H1 (cell line): ENCODE data around the gene JAKMIP1. TPM values are rescaled to one million over a fixed set of nuclear protein-coding genes. Genes with fewer than 3 reads are reported as not detected.

Source experiments
- CTCF ChIA-PET: fragments of 300-600 bp; sonication (Branson Sonifier 250); formaldehyde crosslinking; loops from one replicate; lab custom pipeline; 2021; ENCODE audit not compliant: partially characterized antibody; lab: Charles Lee
- POLR2A ChIA-PET: fragments of 300-600 bp; sonication (Branson Sonifier 250); formaldehyde crosslinking; loops from one replicate; lab custom pipeline; 2021; ENCODE audit warnings: inconsistent platforms; ENCODE audit not compliant: partially characterized antibody; lab: Charles Lee
- DNase-seq, 2 experiments: peaks; one replicate each; pipeline versions ENCODE4 v3.0.0 to v3.0.0-alpha.2; 2010 to 2022; ENCODE audit warnings: low spot score in 2 of 2, low read depth in 1 of 2, mixed read lengths in 1 of 2
- FAIRE-seq: peaks from 2 replicates; lab custom pipeline; 2011; peaks lifted over from hg19 to GRCh38; lab: Jason Lieb, UNC
- H2AFZ ChIP-seq: 2 replicates; pipeline ENCODE4 v1.8.1; 2012; ENCODE audit warnings: low read length, inconsistent platforms
- H2AK5ac ChIP-seq: 2 replicates; pipeline ENCODE4 v1.6.1; 2013; ENCODE audit warnings: low read depth, low read length
- H2BK120ac ChIP-seq: replicated peaks from 2 replicates; pipeline ENCODE3; 2013; ENCODE audit warnings: low read depth, low read length, inconsistent platforms
- H2BK12ac ChIP-seq: 2 replicates; pipeline ENCODE4 v1.6.1; 2013; ENCODE audit warnings: low read depth, low read length
- H2BK15ac ChIP-seq: 2 replicates; pipeline ENCODE4 v1.6.1; 2013; ENCODE audit warnings: low read length
- H2BK20ac ChIP-seq: 2 replicates; pipeline ENCODE4 v1.6.1; 2013; ENCODE audit warnings: low read length
- H2BK5ac ChIP-seq: 2 replicates; pipeline ENCODE4 v1.6.1; 2013; ENCODE audit warnings: low read depth, low read length
- H3K14ac ChIP-seq: 2 replicates; pipeline ENCODE4 v1.6.1; 2013; ENCODE audit warnings: inconsistent platforms; ENCODE audit not compliant: insufficient read length
- H3K18ac ChIP-seq: 2 replicates; pipeline ENCODE4 v1.6.1; 2013; ENCODE audit warnings: low read length; ENCODE audit errors: extremely low read depth
- H3K23ac ChIP-seq: 2 replicates; pipeline ENCODE4 v1.6.1; 2013; ENCODE audit warnings: inconsistent platforms; ENCODE audit not compliant: insufficient read length
- H3K23me2 ChIP-seq: 2 replicates; pipeline ENCODE4 v1.6.1; 2013; ENCODE audit warnings: low read depth, low read length
- H3K27ac ChIP-seq: 2 replicates; pipeline ENCODE4 v1.6.1; 2011; ENCODE audit warnings: low read depth, low read length, inconsistent platforms
- H3K27me3 ChIP-seq, 4 experiments: replicated peaks in 1 of 4; 1 replicate in 1 of 4; 2 replicates in 3 of 4; pipeline versions ENCODE4 v1.6.1 to v1.8.1; 2011 to 2013; ENCODE audit warnings: low read length in 3 of 4, mild to moderate bottlenecking in 3 of 4, inconsistent platforms in 2 of 4, mixed read lengths in 2 of 4, moderate library complexity in 1 of 4; ENCODE audit not compliant: control insufficient read depth in 3 of 4, insufficient read depth in 3 of 4; ENCODE audit errors: extremely low read depth in 1 of 4
- H3K36me3 ChIP-seq, 4 experiments: 2 replicates each; pipeline versions ENCODE4 v1.6.1 to v1.8.1; 2011 to 2013; ENCODE audit warnings: mild to moderate bottlenecking in 4 of 4, low read length in 3 of 4, moderate library complexity in 2 of 4, control low read depth in 1 of 4, inconsistent platforms in 1 of 4; ENCODE audit not compliant: insufficient read depth in 4 of 4, control insufficient read depth in 2 of 4
- H3K4ac ChIP-seq: replicated peaks from 2 replicates; pipeline ENCODE3; 2013; ENCODE audit warnings: low read length, low read depth, mixed read lengths, inconsistent platforms; ENCODE audit not compliant: insufficient read length
- H3K4me1 ChIP-seq, 4 experiments: replicated peaks in 1 of 4; 1 replicate in 1 of 4; 2 replicates in 3 of 4; pipeline versions ENCODE4 v1.6.1 to v1.8.1; 2011 to 2013; ENCODE audit warnings: low read length in 3 of 4, inconsistent platforms in 2 of 4, mixed read lengths in 1 of 4; ENCODE audit not compliant: insufficient read depth in 4 of 4, control insufficient read depth in 3 of 4
- H3K4me2 ChIP-seq, 2 experiments: 2 replicates each; pipeline versions ENCODE4 v1.6.1 to v1.8.1; 2011 to 2013; ENCODE audit warnings: low read depth in 2 of 2, low read length in 2 of 2, control low read depth in 1 of 2, inconsistent platforms in 1 of 2, mild to moderate bottlenecking in 1 of 2; ENCODE audit not compliant: insufficient read depth in 1 of 2
- H3K4me3 ChIP-seq, 4 experiments: fragments of 200-600, 300-600 bp in 1 of 4; sonication (generic), shearing (Covaris generic), sonication (Bioruptor Twin) in 1 of 4; 2 replicates each; pipeline versions ENCODE4 v1.5.1 to v1.8.1; 2011 to 2016; ENCODE audit warnings: low read length in 4 of 4, low read depth in 3 of 4, control low read depth in 2 of 4, inconsistent platforms in 2 of 4, mild to moderate bottlenecking in 2 of 4, mixed read lengths in 1 of 4, moderate library complexity in 1 of 4; ENCODE audit not compliant: insufficient read depth in 2 of 4; ENCODE audit errors: extremely low read depth in 1 of 4
- H3K56ac ChIP-seq: replicated peaks from 2 replicates; pipeline ENCODE3; 2013; ENCODE audit warnings: low read depth, mild to moderate bottlenecking, mixed read lengths, low read length, inconsistent platforms; ENCODE audit not compliant: insufficient read length
- H3K79me1 ChIP-seq: 2 replicates; pipeline ENCODE4 v1.6.1; 2013; ENCODE audit warnings: low read depth, low read length, control low read depth
- H3K79me2 ChIP-seq, 2 experiments: 2 replicates each; pipeline versions ENCODE4 v1.6.1 to v1.8.1; 2012 to 2013; ENCODE audit warnings: low read length in 2 of 2, mild to moderate bottlenecking in 2 of 2, inconsistent platforms in 1 of 2; ENCODE audit not compliant: insufficient read depth in 2 of 2, control insufficient read depth in 1 of 2
- H3K9ac ChIP-seq, 4 experiments: replicated peaks in 1 of 4; 1 replicate in 1 of 4; 2 replicates in 3 of 4; pipeline versions ENCODE4 v1.6.1 to v1.8.1; 2011 to 2013; ENCODE audit warnings: low read depth in 3 of 4, low read length in 3 of 4, control low read depth in 2 of 4, mild to moderate bottlenecking in 2 of 4, moderate library complexity in 2 of 4, inconsistent platforms in 1 of 4; ENCODE audit errors: extremely low read depth in 1 of 4
- H3K9me3 ChIP-seq, 2 experiments: 2 replicates each; pipeline versions ENCODE4 v1.6.1 to v1.8.1; 2012 to 2013; ENCODE audit warnings: mild to moderate bottlenecking in 2 of 2, moderate library complexity in 2 of 2, control low read depth in 1 of 2, inconsistent platforms in 1 of 2, low read depth in 1 of 2, low read length in 1 of 2, mixed read lengths in 1 of 2; ENCODE audit not compliant: insufficient read depth in 2 of 2
- H4K20me1 ChIP-seq, 2 experiments: replicated peaks in 1 of 2; 2 replicates each; pipeline versions ENCODE3 to v1.8.1; 2011 to 2013; ENCODE audit warnings: inconsistent platforms in 2 of 2, low read length in 2 of 2, mild to moderate bottlenecking in 1 of 2; ENCODE audit not compliant: insufficient read depth in 2 of 2, control insufficient read depth in 1 of 2
- H4K5ac ChIP-seq: 2 replicates; pipeline ENCODE4 v1.6.1; 2013; ENCODE audit warnings: low read length, low read depth, mixed read lengths, inconsistent platforms; ENCODE audit not compliant: insufficient read length
- H4K8ac ChIP-seq: 2 replicates; pipeline ENCODE4 v1.8.0; 2013; ENCODE audit warnings: mild to moderate bottlenecking, moderate library complexity, low read length, inconsistent platforms; ENCODE audit not compliant: insufficient read depth; ENCODE audit errors: extremely low read depth
- H4K91ac ChIP-seq: replicated peaks from 2 replicates; pipeline ENCODE3; 2013; ENCODE audit warnings: low read length, mixed read lengths, inconsistent platforms; ENCODE audit not compliant: insufficient read length
- CEBPB ChIP-seq: IDR thresholded peaks from 2 replicates; pipeline ENCODE4 v1.6.1; 2012; ENCODE audit warnings: low read depth, low read length
- CHD2 ChIP-seq: IDR thresholded peaks from 2 replicates; pipeline ENCODE4 v1.6.1; 2012; ENCODE audit warnings: low read length, improper control_type of control experiment
- CTBP2 ChIP-seq: IDR thresholded peaks from 2 replicates; pipeline ENCODE4 v1.7.0; 2011; ENCODE audit warnings: borderline replicate concordance, mild to moderate bottlenecking, moderate library complexity, mixed read lengths, low read length; ENCODE audit not compliant: insufficient read depth, insufficient read length
- GABPA ChIP-seq: IDR thresholded peaks from 2 replicates; pipeline ENCODE4 v1.6.1; 2011; ENCODE audit warnings: mild to moderate bottlenecking, low read length, moderate library complexity, borderline replicate concordance; ENCODE audit not compliant: insufficient read depth
- HDAC6 ChIP-seq: IDR thresholded peaks from one replicate; pipeline ENCODE4 v1.7.1; 2012; ENCODE audit warnings: low read depth, mild to moderate bottlenecking, inconsistent platforms, low read length, moderate library complexity
- NANOG ChIP-seq: IDR thresholded peaks from 2 replicates; pipeline ENCODE4 v1.6.1; 2011; ENCODE audit warnings: low read length, low read depth, mild to moderate bottlenecking, inconsistent platforms; ENCODE audit not compliant: insufficient read depth, poor library complexity, severe bottlenecking
- NRF1 ChIP-seq: IDR thresholded peaks from 2 replicates; pipeline ENCODE4 v1.6.1; 2011; ENCODE audit warnings: mild to moderate bottlenecking, low read depth, low read length, improper control_type of control experiment
- PHF8 ChIP-seq: fragments of 200-600 bp; sonication (generic); conservative IDR thresholded peaks from 2 replicates; pipeline ENCODE4 v1.7.1; 2012; ENCODE audit warnings: low read depth, mild to moderate bottlenecking, inconsistent platforms, low read length, moderate library complexity
- SP4 ChIP-seq: IDR thresholded peaks from 2 replicates; pipeline ENCODE4 v1.6.1; 2012; ENCODE audit warnings: low read length, inconsistent platforms
- TAF1 ChIP-seq: IDR thresholded peaks from 2 replicates; pipeline ENCODE4 v1.6.1; 2011; ENCODE audit warnings: mild to moderate bottlenecking, low read depth, low read length
- TCF12 ChIP-seq: IDR thresholded peaks from 2 replicates; pipeline ENCODE4 v1.6.1; 2011; ENCODE audit warnings: low read depth, mild to moderate bottlenecking, low read length
- WGBS, 2 experiments: shearing (Covaris generic) in 1 of 2; methylation state at CpG; one replicate each; pipeline versions ENCODE4 v1.1.6 to v1.1.7; 2013 to 2015; ENCODE audit warnings: low lambda C conversion rate in 2 of 2, mixed read lengths in 2 of 2, inconsistent platforms in 1 of 2, low coverage in 1 of 2, missing lambda C conversion rate in 1 of 2; ENCODE audit not compliant: insufficient replicate concordance in 2 of 2, insufficient coverage in 1 of 2, insufficient read length in 1 of 2; ENCODE audit errors: extremely low coverage in 1 of 2, missing lambda C conversion rate in 1 of 2; 5-methylcytosine and 5-hydroxymethylcytosine counted together
- polyA plus RNA-seq, 7 experiments: library from polyadenylated mRNA; depleted of rRNA in 3 of 7; stranded (reverse) in 5 of 7; unstranded in 2 of 7; fragments of >200 nt in 5 of 7; fragments of 200-250 nt in 2 of 7; gene quantifications; 1 replicate in 5 of 7; 2 replicates in 1 of 7; 4 replicates in 1 of 7; pipeline versions ENCODE4 v1.2.1 to v1.2.3, GENCODE V29; 2011 to 2013; ENCODE audit warnings: missing spikeins in 2 of 7, mixed read lengths in 2 of 7
- total RNA-seq: library from RNA; stranded (reverse); fragmentation: NEBNext Ultra II Directional; extraction: Animal tissue kit (Norgen Biotek cat#: 25700); gene quantifications from 2 replicates; pipeline ENCODE4 v1.2.1, GENCODE V29; 2021
- TF ChIP-seq, protein P1 (sequence below), 3 experiments: IDR thresholded peaks; 1 replicate in 2 of 3; 2 replicates in 1 of 3; pipeline versions ENCODE4 v1.5.1 to v1.6.1; 2011; ENCODE audit warnings: low read length in 3 of 3, mild to moderate bottlenecking in 3 of 3, inconsistent platforms in 2 of 3, low read depth in 1 of 3, moderate library complexity in 1 of 3; ENCODE audit not compliant: insufficient read depth in 1 of 3; ENCODE audit errors: control extremely low read depth in 1 of 3

Gene JAKMIP1
- total and polyA plus RNA-seq, 2 of the 8 experiments (the other 6 are each of a cell fraction or from before 2014, with no cell fraction given), result 2.5 to 4.4 TPM

DNA sequence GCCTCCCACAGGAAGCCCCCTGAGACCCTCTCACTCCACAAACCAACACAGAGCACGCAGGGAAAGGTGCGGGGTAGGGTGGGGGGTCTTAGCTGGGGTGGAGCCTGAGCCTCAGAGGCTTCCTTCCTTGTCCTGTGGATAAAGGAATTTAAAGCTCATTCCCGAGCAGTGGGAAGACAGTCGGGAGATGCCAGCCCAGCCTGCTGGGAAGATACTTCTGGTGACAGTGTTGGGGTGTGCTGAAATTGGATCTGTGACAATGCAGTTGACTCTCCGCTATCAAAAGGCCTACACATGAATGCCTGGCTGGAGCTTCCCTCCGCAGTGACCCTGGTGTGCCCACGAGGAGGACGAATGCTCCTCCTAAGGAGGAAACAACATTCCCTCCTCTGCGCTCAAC lies 45.5 kb downstream of the JAKMIP1 start:
- no peaks in the 10 kb centered on the region for H4K20me1 ChIP-seq
- H3K27ac ChIP-seq, result no peak overlapping the region
- no peak overlapping the region for H3K14ac ChIP-seq
- H2BK20ac ChIP-seq, result no peak overlapping the region
- H3K27me3 ChIP-seq, result no peaks in the 10 kb centered on the region
- no peak overlapping the region for H3K4me3 ChIP-seq
- H3K36me3 ChIP-seq, result no peaks in the 10 kb centered on the region
- H3K23ac ChIP-seq, result no peak overlapping the region
- H3K4me2 ChIP-seq, result peak overlapping the region in 1 of 2 experiments; percentile 16; a peak in 1 of 4 replicates
- no peaks in the 10 kb centered on the region for H3K23me2 ChIP-seq
- no peak overlapping the region for H2BK12ac ChIP-seq
- H4K5ac ChIP-seq, result no peak overlapping the region
- H3K56ac ChIP-seq, result no peak overlapping the region
- H3K79me1 ChIP-seq, result no peaks in the 10 kb centered on the region
- no peak overlapping the region for H2BK5ac ChIP-seq
- peaks cover 9 to 14% (median 11%) of the 10 kb centered on the region in 4 experiments for H3K4me1 ChIP-seq
- H3K18ac ChIP-seq, result peak overlapping the region; percentile 39; the same call in 1 of the 2 replicates
- H3K79me2 ChIP-seq, result no peaks in the 10 kb centered on the region
- H2AK5ac ChIP-seq, result no peak overlapping the region
- no peak overlapping the region for H2AFZ ChIP-seq
- no peak overlapping the region for H4K8ac ChIP-seq
- no peaks in the 10 kb centered on the region for H3K9me3 ChIP-seq
- no peak overlapping the region for H3K4ac ChIP-seq
- no peak overlapping the region for H2BK120ac ChIP-seq
- POLR2A ChIA-PET, result interaction anchor here (0.8 to 1.9 kb wide), 2 partner anchors 18 to 36 kb away, joined by 3 to 4 read pairs; no protein-coding TSS in a partner anchor
- no peak overlapping the region for H2BK15ac ChIP-seq
- no peak overlapping the region for H4K91ac ChIP-seq
- DNase-seq, result no peak
- WGBS, 2 experiments, result 59% methylated on average over 9 of the region's 9 CpGs; no CpG with 5 or more reads in 1 of the 2 experiments
- no peak overlapping the region for H3K9ac ChIP-seq
- no peak for FAIRE-seq
- CTCF ChIA-PET, result interaction anchor here (0.8 to 1.6 kb wide), 9 partner anchors 17 to 184 kb away, joined by 3 to 4 read pairs (median 3); no protein-coding TSS in a partner anchor
- TF ChIP-seq PHF8, result no peak
- TF ChIP-seq, protein P1, sequence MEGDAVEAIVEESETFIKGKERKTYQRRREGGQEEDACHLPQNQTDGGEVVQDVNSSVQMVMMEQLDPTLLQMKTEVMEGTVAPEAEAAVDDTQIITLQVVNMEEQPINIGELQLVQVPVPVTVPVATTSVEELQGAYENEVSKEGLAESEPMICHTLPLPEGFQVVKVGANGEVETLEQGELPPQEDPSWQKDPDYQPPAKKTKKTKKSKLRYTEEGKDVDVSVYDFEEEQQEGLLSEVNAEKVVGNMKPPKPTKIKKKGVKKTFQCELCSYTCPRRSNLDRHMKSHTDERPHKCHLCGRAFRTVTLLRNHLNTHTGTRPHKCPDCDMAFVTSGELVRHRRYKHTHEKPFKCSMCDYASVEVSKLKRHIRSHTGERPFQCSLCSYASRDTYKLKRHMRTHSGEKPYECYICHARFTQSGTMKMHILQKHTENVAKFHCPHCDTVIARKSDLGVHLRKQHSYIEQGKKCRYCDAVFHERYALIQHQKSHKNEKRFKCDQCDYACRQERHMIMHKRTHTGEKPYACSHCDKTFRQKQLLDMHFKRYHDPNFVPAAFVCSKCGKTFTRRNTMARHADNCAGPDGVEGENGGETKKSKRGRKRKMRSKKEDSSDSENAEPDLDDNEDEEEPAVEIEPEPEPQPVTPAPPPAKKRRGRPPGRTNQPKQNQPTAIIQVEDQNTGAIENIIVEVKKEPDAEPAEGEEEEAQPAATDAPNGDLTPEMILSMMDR (IDR thresholded peaks at IDR 0.05; ENCODE audit: control extremely low read depth in 1 of 3, insufficient read depth in 1 of 3, low read depth in 1 of 3, low read length in 3 of 3), result no peak
- TF ChIP-seq TCF12, result no peak
- no peak for TF ChIP-seq CTBP2
- no peak for TF ChIP-seq CEBPB
- no peak for TF ChIP-seq HDAC6
- TF ChIP-seq NRF1, result no peak
- TF ChIP-seq CHD2, result no peak
- TF ChIP-seq TAF1, result no peak
- TF ChIP-seq NANOG, result no peak
- no peak for TF ChIP-seq GABPA
- no peak for TF ChIP-seq SP4
